Stomach (tissue), 9 donors: ENCODE data around the gene ASIC2. TPM values are rescaled to one million over a fixed set of nuclear protein-coding genes. Genes with fewer than 3 reads are reported as not detected.

Experiments used
- DNase-seq, 2 donors: peaks; one replicate each; pipeline versions ENCODE4 v3.0.0 to v3.0.0-alpha.2; 2013 to 2019
- H3K27ac ChIP-seq, 5 donors: fragments of 200-600 bp in 4 of 5; sonication (generic) in 4 of 5; one replicate each; pipeline ENCODE4 v1.5.1; 2013 to 2019; ENCODE audit warnings: mild to moderate bottlenecking in 1 of 5, moderate library complexity in 1 of 5
- H3K27me3 ChIP-seq, 3 donors: fragments of 200-600 bp; sonication (generic); one replicate each; pipeline ENCODE4 v1.5.1; 2017 to 2019; ENCODE audit warnings: mixed run types in 1 of 3
- H3K36me3 ChIP-seq, 4 donors: fragments of 200-600 bp; sonication (generic); 1 replicate in 3 of 4; 2 replicates in 1 of 4; pipeline ENCODE4 v1.5.1; 2016 to 2019
- H3K4me1 ChIP-seq, 4 donors: fragments of 200-600 bp; sonication (generic); one replicate each; pipeline ENCODE4 v1.5.1; 2016 to 2019
- H3K4me3 ChIP-seq, 4 donors: fragments of 200-600 bp; sonication (generic) in 3 of 4; one replicate each; pipeline ENCODE4 v1.5.1; 2016 to 2019; ENCODE audit warnings: mild to moderate bottlenecking in 1 of 4
- H3K9me3 ChIP-seq, 4 donors: fragments of 200-600 bp; sonication (generic); one replicate each; pipeline ENCODE4 v1.5.1; 2016 to 2019
- CTCF ChIP-seq, 7 experiments: fragments of 450-650 bp in 4 of 7; fragments of 200-600 bp in 3 of 7; sonication (generic) in 3 of 7; IDR thresholded peaks; one replicate each; pipeline ENCODE4 v1.5.1; 2016 to 2019; ENCODE audit warnings: antibody characterized with exemption in 7 of 7, control low read depth in 2 of 7, mild to moderate bottlenecking in 1 of 7
- EP300 ChIP-seq: sonication (generic); formaldehyde crosslinking; IDR thresholded peaks from one replicate; pipeline ENCODE4 v1.6.1; 2017; ENCODE audit warnings: antibody characterized with exemption
- POLR2A ChIP-seq, 4 donors: fragments of 450-650 bp; IDR thresholded peaks; one replicate each; pipeline ENCODE4 v1.6.1; 2016; ENCODE audit warnings: antibody characterized with exemption in 4 of 4, control low read depth in 2 of 4, mild to moderate bottlenecking in 1 of 4, moderate library complexity in 1 of 4
- POLR2AphosphoS5 ChIP-seq, 3 donors: sonication (generic); formaldehyde crosslinking; IDR thresholded peaks; one replicate each; pipeline ENCODE4 v1.6.1; 2016; ENCODE audit warnings: antibody characterized with exemption in 3 of 3
- WGBS, 5 donors: extraction: QIAGEN DNeasy Blood & Tissue Kit in 3 of 5; methylation state at CpG; one replicate each; pipeline versions ENCODE4 v1.1.5 to v1.1.7; 2013 to 2018; 5-methylcytosine and 5-hydroxymethylcytosine counted together
- intact Hi-C: fragments of 100-400 bp; cut with DNase I; formaldehyde crosslinking; loops from one replicate; pipeline ENCODE4 v1.15.1; 2023; ENCODE audit warnings: low total_unique reads
- polyA plus RNA-seq, 3 donors: library from polyadenylated mRNA; stranded (reverse); fragments of 200-250 nt; gene quantifications; one replicate each; pipeline ENCODE4 v1.2.3, GENCODE V29; 2013
- total RNA-seq, 5 donors: library from RNA; depleted of rRNA; stranded (reverse); fragments of >200 nt; gene quantifications; one replicate each; pipeline versions ENCODE4 v1.1.0 to v1.2.3, GENCODE V29; 2014 to 2016
- donor health status: healthy with polysubstance abuse.
- donor health status: Bipolar disorder and iron deficiency.
- donor health status: healthy.

Gene ASIC2
- total and polyA plus RNA-seq, 8 donors: 0.13 to 0.18 TPM; not detected in 6

- H3K27ac ChIP-seq: no peak overlapping the region
- H3K4me1 ChIP-seq: no peaks in the 10 kb centered on the region
- no peak for TF ChIP-seq POLR2A (IDR thresholded peaks at IDR 0.05)
- TF ChIP-seq CTCF (IDR thresholded peaks at IDR 0.05): no peak
- TF ChIP-seq POLR2AphosphoS5 (IDR thresholded peaks at IDR 0.05): no peak
- no peak for TF ChIP-seq EP300
- H3K4me3 ChIP-seq: no peak overlapping the region
- 70 to 86% (median 74%) methylated on average over 2 of the region's 2 CpGs for WGBS, 5 donors
- no peaks in the 10 kb centered on the region for H3K9me3 ChIP-seq
- H3K27me3 ChIP-seq: peaks cover 0 to 33% (median 0%) of the 10 kb centered on the region in 3 donors
- intact Hi-C loops: no loop called here
- H3K36me3 ChIP-seq: no peaks in the 10 kb centered on the region
- DNase-seq: no peak
Observed at GRCh38 chr17:33245183-33245582, 47.9 kb downstream of the ASIC2 start.

GRCh38 chr17:33243732-33244131 lies 49.4 kb downstream of the ASIC2 start:
- 75 to 87% (median 80%) methylated on average over 3 of the region's 3 CpGs for WGBS, 5 donors
- H3K4me1 ChIP-seq: no peaks in the 10 kb centered on the region
- H3K36me3 ChIP-seq: no peaks in the 10 kb centered on the region
- intact Hi-C loops: no loop called here
- no peak overlapping the region for H3K4me3 ChIP-seq
- TF ChIP-seq POLR2A (IDR thresholded peaks at IDR 0.05) (no peak), POLR2AphosphoS5 (IDR thresholded peaks at IDR 0.05) (no peak), CTCF (IDR thresholded peaks at IDR 0.05) (no peak), EP300 (no peak)
- DNase-seq: no peak
- H3K27me3 ChIP-seq: peaks cover 0 to 47% (median 0%) of the 10 kb centered on the region in 3 donors
- no peak overlapping the region for H3K27ac ChIP-seq
- no peaks in the 10 kb centered on the region for H3K9me3 ChIP-seq

GRCh38 chr17:33242375-33243124 lies 50.5 kb downstream of the ASIC2 start:
- no peak overlapping the region for H3K4me3 ChIP-seq
- H3K27ac ChIP-seq: no peak overlapping the region
- no peak for DNase-seq
- H3K4me1 ChIP-seq: no peaks in the 10 kb centered on the region
- H3K36me3 ChIP-seq: no peaks in the 10 kb centered on the region
- 72 to 74% (median 73%) methylated on average over 8 of the region's 8 CpGs for whole genome bisulfite sequencing, 5 donors
- TF ChIP-seq POLR2A (IDR thresholded peaks at IDR 0.05): no peak
- no peak for TF ChIP-seq POLR2AphosphoS5 (IDR thresholded peaks at IDR 0.05)
- TF ChIP-seq EP300: no peak
- no peak for TF ChIP-seq CTCF (IDR thresholded peaks at IDR 0.05)
- H3K27me3 ChIP-seq: peaks cover 0 to 52% (median 0%) of the 10 kb centered on the region in 3 donors
- no peaks in the 10 kb centered on the region for H3K9me3 ChIP-seq
- intact Hi-C loops: no loop called here

GRCh38 chr17:33241390-33241789 lies 51.7 kb downstream of the ASIC2 start:
- H3K27me3 ChIP-seq: peaks cover 0 to 52% (median 0%) of the 10 kb centered on the region in 3 donors
- TF ChIP-seq POLR2AphosphoS5 (IDR thresholded peaks at IDR 0.05) (no peak), CTCF (IDR thresholded peaks at IDR 0.05) (no peak), EP300 (no peak), POLR2A (IDR thresholded peaks at IDR 0.05) (no peak)
- H3K9me3 ChIP-seq: no peaks in the 10 kb centered on the region
- H3K4me3 ChIP-seq: no peak overlapping the region
- no peak for DNase-seq
- H3K4me1 ChIP-seq: no peaks in the 10 kb centered on the region
- H3K36me3 ChIP-seq: no peaks in the 10 kb centered on the region
- H3K27ac ChIP-seq: no peak overlapping the region
- intact Hi-C loops: no loop called here
